HPDE6-E6E7 (cell line): Measurements from ENCODE around the gene DHRSX.
"Not testable (repeated sequence)": the region's sequence is repeated elsewhere in the genome, so short reads cannot be mapped to it uniquely, and the experiment has no call there.

ENCODE experiments used
- DNase-seq: peaks from one replicate; pipeline ENCODE4 v3.0.0; 2011; ENCODE audit warnings: missing footprints; ENCODE audit errors: extremely low spot score

The DHRSX gene

GRCh38 chrX:2500803-2501558 is at the start of gene DHRSX, which contains the start of gene ZBED1:
Gene DHRSX, minus strand, starts transcription at chrX:2500976. Its CDS starts 51 bp downstream, at chrX:2500925.
Gene ZBED1, minus strand, starts transcription at chrX:2500976. Its CDS starts 10,257 bp downstream, at chrX:2490719.
- DNase-seq = peak; percentile 34

GRCh38 chrX:2549876-2550275 is 49.1 kb upstream of the DHRSX start:
- DNase-seq = no peak

- no peak for DNase-seq
Observed at GRCh38 chrX:2548711-2549423, 48.1 kb upstream of the DHRSX start.

- DNase-seq = no peak
Observed at GRCh38 chrX:2547736-2548135, 47.0 kb upstream of the DHRSX start.

DNA sequence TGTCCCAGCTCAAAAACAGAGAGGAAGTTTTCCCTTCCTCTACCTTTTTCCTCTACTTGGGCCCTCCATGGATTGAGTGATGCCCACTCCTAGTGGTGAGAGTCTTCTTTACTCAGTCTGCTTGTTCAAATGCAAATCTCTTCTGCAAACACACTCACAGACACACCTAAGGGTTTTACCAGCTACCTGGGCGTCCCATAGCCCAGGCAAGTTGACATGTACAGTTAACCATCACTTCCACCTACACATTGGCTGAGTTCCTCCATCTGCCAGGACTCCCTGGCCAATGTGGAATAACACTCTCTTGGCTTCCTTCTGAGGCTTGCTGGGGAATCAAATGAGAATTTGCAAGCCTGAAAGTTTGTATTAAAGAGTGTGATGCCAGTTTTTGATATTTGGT is 45.7 kb upstream of the DHRSX start:
- DNase-seq = no peak

DNA sequence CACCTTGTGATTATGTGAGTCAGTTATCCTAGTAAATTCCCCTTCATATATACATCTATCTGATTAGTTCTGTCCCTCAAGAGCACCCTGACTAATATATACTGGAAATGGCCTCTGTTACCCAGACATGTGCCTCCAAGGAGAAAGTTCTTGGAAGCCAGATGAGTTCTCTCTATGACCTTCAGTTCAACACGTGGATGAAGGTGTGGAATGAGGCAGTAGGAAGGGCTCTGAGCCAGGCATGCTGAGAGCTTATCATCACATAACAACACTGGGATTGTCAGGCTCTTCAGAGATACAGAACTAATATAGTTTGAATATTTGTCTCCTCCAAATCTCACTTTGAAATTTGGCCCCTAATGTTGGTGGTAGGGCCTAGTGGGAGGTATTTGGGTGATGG is 44.4 kb upstream of the DHRSX start:
- DNase-seq = no peak

DNA sequence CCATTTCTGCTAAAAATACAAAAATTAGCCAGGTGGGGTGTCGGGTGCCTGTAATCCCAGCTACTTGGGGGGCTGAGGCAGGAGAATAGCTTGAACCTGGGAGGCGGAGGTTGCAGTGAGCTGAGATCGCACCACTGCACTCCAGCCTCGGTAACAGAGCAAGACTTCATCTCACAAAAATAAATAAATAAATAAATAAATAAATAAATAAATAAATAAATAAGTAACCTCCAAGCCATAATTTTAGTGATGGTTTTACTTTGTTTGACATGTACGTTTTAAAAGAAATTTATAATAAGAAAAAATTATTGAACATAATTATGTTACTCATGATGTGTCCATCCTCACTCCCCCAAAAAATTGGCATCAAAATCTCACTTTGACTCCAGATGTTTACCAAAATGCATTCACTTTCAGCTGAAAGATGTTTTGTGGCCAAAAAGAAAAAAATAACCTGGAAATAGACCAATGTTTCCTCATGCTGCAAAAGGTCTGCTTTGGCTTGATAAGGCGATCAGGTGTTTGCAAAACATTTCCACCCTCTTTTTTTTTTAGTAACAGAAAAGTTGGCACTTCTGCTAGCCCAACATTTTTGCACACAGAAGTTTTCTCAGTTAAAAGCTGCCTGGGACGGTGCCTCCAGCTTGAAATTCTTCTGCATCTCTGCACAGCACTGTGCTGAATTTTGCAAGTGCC is 42.2 kb upstream of the DHRSX start:
- DNase-seq = no peak

DNA sequence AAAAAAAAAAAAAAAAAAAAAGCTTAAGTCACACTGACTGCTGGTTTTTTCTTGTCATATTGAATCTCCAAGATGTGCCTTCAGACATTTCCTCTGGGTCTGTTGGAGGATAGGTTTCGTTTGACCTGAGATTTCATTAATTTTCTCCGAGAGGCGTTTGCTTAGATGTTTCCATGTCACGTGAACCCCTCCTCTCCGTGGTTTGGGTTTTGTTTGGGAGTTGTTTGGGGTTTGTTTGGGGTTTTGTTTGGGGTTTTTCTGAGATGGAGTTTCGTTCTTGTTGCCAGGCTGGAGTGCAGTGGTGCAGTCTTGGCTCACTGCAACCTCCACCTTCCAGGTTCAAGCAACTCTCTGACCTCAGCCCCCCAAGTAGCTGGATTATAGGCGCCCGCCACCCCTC is 40.8 kb upstream of the DHRSX start:
- no peak for DNase-seq

- no peak for DNase-seq
Observed at GRCh38 chrX:2540426-2540947, 39.7 kb upstream of the DHRSX start.

- no peak for DNase-seq
Observed at GRCh38 chrX:2539586-2539985, 38.8 kb upstream of the DHRSX start.

DNA sequence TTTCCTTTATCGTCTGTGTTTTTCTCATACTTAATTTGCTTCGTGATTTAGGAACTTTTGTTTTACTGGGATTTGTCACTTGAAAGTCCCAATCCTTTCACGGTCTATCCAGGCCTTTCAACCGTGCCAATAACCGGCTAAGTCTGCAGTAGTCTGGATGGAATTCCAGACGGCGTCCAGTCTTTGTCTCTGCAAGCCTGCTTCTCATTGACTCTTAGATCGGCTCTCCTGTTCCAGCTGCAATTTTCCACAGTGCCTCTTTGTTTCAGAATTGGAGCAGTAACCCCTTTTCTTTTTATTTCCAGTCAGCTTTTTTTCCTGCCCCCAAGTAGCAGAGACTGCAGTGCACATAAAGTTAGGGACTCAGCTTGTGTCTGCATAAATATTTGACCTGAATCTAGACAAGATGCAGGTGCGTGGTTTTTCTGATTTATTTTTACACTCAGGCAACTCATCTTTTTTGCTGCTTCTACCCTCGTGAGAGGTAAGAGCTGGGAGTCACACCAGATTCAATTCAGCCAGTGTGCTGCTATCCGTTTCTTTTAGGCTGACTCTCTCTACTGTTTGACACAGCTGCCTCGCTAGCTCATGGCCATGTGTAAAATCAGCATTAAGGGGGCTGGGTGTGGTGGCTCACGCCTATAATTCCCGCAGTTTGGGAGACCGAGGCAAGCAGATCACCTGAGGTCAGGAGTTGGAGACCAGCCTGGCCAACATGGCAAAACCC is 37.4 kb upstream of the DHRSX start:
- no peak for DNase-seq

DNA sequence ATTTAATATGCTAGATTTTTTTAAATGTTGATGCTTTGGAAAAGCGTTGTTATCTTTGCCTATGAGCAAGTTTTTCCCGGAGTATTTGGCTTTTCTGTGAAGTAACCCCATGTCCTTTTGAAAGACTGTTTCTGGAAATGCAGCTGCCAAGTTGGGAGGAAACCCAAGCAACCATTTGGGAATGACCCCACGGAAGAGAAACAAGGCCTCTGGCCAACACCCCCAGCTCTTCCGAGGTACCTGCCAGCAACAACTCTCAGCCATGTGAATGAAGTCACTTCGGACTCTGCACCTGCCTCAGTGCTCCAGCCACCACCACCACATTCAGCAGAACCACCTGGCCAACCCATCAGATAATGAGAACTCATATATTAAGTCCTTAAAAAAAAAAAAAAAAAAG is 36.2 kb upstream of the DHRSX start:
- no peak for DNase-seq

DNA sequence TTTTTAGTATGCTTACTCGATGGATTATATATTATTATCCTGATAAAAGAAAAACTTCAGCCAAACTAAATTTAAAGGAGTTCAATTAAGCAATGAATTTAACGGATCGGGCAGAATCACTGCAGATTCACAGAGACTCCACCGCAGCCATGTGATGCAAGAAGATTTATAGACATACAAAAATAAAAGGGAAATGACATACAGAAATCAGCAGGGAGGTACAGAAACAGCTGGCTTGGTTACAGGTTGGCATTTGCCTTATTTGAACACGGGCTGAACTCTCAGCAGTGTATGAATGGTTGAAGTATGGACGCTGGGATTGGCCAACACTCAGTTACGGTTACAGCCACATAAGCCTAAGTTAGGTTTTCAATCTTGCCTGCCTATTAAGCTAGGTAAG is 35.4 kb upstream of the DHRSX start:
- no peak for DNase-seq

- not testable (repeated sequence) for DNase-seq
Observed at GRCh38 chrX:2534261-2535021, 33.7 kb upstream of the DHRSX start.

DNA sequence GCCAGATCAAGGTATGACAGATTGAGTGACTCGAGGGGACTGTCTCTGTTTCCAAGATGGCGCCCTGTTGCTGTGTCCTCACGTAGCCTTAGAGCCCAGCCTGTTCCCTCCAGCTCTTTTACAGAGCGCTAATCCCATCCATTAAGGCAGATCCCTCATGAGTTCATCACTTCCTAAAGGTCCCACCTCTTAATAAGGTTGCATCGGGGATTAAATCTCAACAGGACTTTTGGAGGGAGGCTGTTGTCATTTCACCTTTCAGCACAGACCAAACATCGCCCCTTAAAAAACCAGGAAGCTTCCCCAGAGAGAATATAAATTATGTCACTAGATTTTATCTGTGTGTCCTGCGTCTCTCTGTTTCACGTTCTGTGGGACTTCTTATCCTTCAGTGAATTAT is 32.6 kb upstream of the DHRSX start:
- DNase-seq = no peak

- DNase-seq = no peak
Observed at GRCh38 chrX:2526390-2526789, 25.6 kb upstream of the DHRSX start.

DNA sequence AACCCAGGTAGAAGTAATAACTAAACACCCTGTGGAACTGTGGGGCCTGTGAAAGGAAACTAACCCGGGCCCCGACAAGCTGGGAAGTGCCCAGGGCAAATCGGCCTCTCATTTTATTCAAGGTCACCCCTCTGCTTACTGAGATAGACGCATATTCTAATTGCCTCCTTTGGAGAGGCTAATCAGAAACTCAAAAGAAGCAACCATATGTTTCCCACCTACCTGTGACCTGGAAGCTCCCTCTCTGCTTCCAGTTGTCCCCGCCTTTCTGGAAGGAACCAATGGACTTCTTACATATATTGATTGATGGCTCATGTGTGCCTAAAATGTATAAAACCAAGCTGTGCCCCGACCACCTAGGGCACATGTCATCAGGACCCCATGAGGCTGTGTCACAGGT is 23.1 kb upstream of the DHRSX start:
- DNase-seq = no peak

GRCh38 chrX:2521927-2522386 is 21.2 kb upstream of the DHRSX start:
- no peak for DNase-seq

- no peak for DNase-seq
Observed at GRCh38 chrX:2521092-2521926, 20.5 kb upstream of the DHRSX start.

DNA sequence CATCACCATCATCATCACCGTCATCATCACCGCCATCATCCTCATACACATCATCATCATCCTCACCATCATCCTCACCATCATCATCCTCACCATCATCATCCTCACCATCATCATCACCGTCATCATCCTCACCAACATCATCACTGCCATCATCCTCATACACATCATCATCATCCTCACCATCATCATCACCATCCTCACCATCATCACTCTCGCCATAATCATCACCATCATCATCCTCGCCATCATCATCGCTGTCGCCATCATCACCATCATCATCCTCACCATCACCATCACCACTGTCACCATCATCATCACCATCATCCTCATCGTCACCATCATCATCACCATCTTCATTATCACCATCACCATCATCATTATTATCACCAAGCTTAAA is 19.8 kb upstream of the DHRSX start:
- DNase-seq = no peak
